HG03097 (cell line): ENCODE data around the gene PRSS38.

ENCODE experiments used
- ATAC-seq: cut with Tn5 transposase; IDR thresholded peaks from one replicate; pipeline ENCODE4 v1.9.1; 2021; ENCODE audit not compliant: unreplicated experiment, low FRiP score

The PRSS38 gene

GRCh38 chr1:227792216-227793078, 23.0 kb upstream of the PRSS38 start:
- no peak for ATAC-seq

DNA sequence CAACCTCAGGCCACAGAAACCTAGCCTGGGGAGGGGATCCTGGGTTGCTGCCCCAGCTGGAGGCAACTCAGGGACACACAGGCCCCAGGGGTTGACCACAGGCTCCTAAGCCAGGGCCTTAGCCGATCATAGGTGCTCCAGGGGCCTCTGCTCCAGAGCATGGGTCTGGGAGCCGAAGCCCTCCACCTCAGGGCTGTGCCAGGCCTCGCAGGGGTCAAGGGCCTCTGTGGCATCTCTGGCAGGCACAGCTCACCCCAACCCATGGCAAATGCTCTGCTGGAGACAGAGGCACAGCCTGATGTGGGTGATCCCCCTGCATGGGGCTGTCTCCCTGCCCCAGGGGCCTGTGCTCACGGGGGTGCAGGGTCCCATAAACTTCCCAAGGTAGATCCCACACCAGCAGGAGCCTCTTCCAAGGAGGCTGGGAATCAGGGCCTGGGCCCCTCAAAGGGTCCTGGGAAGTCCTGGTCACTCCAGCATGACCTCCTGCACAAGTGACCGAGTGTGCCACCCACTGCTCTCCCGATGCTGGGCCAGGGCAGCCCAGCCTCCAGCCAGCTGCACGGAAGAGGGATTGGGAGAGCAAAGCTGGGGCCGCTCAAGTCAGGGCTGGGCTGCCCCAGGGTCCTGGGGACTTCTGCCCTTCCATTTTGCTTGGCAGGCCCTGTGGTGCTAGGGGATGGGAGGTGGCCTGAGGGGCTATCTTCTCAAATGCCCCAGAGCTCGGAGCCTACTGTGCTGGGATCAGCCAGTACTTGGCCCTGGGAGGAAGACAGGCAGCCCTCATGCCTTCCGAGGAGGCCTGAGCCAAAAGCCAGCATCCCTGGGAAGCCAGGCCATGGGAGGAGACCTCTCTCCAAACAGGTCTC, 22.2 kb upstream of the PRSS38 start:
- no peak for ATAC-seq

- no peak for ATAC-seq
Observed at GRCh38 chr1:227793948-227794816, 21.3 kb upstream of the PRSS38 start.

DNA sequence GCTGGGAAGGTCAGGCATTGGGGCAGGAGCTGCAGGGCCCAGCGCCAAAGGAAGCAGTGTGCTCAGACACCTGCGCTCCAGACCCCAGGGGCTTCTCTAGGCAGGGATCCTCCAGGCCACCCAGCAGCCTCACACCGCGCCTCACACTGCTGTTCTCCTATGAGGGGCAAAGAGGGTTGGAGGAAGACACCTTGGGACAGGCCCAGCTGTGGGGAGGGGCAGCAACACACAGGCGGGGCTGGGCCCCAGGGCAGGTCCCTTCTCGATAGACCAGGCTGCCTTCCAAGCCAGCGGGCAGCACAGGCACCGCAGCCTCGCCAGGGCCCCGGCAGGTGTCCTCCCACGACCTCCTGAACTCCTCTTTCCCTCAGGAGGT, 20.7 kb upstream of the PRSS38 start:
- no peak for ATAC-seq

GRCh38 chr1:227795732-227796131, 19.7 kb upstream of the PRSS38 start:
- ATAC-seq, result no peak

DNA sequence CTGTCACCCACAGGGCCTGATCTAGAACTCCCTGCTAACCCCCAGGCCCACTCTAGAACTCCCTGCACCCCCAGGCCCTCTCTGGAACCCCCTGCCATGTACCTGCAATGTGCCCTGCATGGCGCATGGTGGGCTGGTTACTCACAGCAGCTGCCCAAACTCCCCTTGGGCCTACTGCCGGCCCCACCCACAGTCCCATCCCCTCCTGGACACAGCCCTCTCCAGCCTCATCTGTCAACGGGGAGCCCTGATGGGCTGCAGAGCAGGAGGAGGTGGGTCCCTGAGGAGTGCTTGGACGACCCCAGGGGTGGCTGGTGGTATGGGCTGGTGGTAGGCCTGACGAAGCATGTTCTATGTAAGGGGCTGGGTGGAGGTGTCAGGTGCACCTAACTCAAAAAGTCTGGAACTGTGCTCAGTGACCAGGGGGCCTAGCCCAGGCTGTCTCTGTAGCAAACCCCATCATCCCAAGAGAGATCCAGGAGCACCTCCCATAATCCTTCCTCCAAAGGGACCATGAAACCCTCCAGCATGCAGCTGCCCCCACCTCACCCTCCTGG, 19.0 kb upstream of the PRSS38 start:
- ATAC-seq, result no peak

- ATAC-seq, result no peak
Observed at GRCh38 chr1:227797144-227797543, 18.3 kb upstream of the PRSS38 start.

DNA sequence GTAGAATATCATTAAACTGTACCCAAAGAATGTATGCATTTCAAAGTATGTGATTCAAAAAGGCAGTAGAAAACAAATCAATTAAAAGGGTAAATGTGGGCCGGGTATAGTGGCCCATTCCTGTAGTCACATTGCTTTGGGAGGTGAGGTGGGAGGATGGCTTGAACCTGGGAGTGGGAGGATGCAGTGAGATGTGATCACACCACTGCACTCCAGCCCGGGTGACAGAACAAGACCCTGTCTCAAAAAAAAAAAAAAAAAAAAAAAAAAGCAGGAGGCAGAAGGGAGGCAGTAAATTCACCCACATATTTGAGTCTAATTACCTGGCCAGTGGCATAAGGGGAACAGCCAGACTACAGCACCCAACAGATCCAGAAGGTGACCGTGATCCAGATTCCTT, 17.9 kb upstream of the PRSS38 start:
- ATAC-seq, result no peak

DNA sequence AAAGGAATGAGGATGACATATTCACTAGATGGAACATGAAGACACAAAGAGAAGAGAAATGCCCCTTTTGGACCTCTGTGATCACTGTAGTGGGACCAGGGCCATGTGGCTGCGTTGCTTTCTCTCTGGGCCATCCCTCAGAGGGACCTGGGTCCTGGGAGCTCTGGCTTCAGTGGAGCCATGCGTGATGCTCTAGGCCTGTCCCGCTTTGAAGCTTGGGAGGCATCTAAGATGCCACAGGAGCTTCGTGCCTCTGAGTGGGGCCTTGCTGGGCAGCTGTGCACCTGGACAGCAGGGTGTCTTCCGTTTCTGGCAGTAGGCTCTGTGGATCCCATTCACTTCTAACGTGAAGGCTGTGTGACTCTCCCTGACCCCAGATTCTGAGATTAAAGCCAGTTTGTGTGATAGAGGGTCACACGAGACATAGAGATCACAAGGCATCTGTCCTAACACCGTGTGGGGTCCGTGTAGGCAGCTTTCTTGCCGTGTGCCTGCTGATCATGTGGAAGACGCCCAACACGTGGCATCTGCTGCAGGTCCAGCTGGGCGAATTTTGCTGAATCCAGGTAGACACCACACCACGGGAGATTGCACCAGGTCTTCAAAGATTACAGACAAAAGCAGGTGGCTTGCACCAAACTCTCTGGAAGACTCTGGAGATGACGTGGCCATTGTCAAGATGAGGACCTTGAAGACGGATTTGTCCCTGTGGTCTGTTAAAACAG, 17.2 kb upstream of the PRSS38 start:
- no peak for ATAC-seq

DNA sequence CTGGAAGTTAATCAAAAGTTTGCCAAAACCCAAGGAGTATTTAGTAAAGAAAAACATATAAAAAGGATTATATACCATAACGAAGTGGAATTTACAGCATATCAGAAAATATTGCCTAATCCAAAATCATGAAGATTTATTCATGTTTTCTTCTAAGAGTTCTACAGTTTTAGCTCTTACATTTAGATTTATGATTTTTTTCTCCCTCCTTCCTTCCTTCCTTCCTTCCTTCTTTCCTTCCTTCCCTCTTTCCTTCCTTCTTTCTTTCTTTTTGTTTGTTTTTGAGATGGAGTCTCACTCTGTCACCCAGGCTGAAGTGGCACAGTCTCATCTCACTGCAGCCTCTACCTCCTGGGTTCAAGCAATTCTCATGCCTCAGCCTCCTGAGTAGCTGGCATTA, 15.7 kb upstream of the PRSS38 start:
- no peak for ATAC-seq

DNA sequence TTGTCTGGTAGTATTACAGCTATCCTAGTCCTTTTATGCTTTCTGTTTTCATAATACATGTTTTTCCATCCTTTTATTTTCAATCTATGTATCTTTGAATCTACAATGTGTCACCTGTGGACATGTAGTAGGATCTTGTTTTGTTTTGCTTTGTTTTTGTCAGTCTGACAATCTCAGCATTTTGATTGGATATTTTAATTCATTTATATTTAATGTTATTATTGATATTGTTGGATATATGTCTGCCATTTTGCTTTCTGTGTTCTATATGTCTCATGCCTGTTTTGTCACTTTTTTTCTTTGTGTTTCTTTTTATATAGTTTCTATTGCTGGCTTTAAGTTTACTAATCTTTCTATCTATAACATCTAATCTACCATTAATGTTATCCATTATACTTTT, 11.5 kb upstream of the PRSS38 start:
- ATAC-seq, result no peak

DNA sequence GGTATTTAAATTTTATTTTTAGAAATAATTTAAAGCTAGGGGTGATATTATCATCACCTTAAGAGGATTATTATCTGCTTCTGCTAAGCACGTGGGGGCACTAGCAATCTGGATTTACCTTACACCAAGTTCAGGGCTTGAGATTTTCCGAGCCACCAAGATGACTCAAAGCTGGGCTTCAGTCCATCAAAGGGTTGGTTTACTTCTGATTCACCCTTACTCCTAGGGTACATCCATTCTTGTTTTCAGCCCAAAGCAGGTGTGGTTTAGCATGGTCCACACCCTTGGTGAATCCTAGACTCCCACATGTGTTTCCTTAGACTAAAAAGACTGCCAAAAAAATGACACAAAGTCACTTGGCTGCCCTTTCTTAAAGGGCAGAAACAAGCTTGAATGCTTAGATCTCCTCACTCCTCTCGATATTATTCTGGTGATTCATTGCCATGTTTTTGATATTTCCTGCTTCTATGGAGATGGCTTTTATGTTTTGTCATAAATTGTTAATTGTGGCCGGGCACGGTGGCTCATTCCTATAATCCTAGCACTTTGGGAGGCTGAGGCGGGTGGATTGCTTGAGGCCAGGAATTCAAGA, 9.8 kb upstream of the PRSS38 start:
- ATAC-seq, result no peak

GRCh38 chr1:227808566-227808965, 6.9 kb upstream of the PRSS38 start:
- ATAC-seq, result no peak

GRCh38 chr1:227809026-227809425, 6.4 kb upstream of the PRSS38 start:
- no peak for ATAC-seq

- ATAC-seq, result no peak
Observed at GRCh38 chr1:227813962-227814361, 1.5 kb upstream of the PRSS38 start.

GRCh38 chr1:227816750-227817446, 1.4 kb downstream of the PRSS38 start:
- no peak for ATAC-seq

- ATAC-seq, result no peak
Observed at GRCh38 chr1:227823537-227823936, 8.1 kb downstream of the PRSS38 start.

GRCh38 chr1:227824204-227824603, 8.7 kb downstream of the PRSS38 start:
- no peak for ATAC-seq

- ATAC-seq, result no peak
Observed at GRCh38 chr1:227828786-227829185, 13.3 kb downstream of the PRSS38 start.
